OCI-M2 (cell line): ENCODE measurements around the gene MUCL3.
"Not testable (repeated sequence)": the region's sequence is repeated elsewhere in the genome, so short reads cannot be mapped to it uniquely, and the experiment has no call there.

Source experiments
- DNase-seq: peaks from one replicate; lab custom pipeline; 2025; ENCODE audit not compliant: unreplicated experiment; lab: John Stamatoyannopoulos, UW

The MUCL3 gene

GRCh38 chr6:30979141-30979540, 38.4 kb downstream of the MUCL3 start:
- no peak for DNase-seq

GRCh38 chr6:30979690-30980089, 38.9 kb downstream of the MUCL3 start:
- no peak for DNase-seq

DNA sequence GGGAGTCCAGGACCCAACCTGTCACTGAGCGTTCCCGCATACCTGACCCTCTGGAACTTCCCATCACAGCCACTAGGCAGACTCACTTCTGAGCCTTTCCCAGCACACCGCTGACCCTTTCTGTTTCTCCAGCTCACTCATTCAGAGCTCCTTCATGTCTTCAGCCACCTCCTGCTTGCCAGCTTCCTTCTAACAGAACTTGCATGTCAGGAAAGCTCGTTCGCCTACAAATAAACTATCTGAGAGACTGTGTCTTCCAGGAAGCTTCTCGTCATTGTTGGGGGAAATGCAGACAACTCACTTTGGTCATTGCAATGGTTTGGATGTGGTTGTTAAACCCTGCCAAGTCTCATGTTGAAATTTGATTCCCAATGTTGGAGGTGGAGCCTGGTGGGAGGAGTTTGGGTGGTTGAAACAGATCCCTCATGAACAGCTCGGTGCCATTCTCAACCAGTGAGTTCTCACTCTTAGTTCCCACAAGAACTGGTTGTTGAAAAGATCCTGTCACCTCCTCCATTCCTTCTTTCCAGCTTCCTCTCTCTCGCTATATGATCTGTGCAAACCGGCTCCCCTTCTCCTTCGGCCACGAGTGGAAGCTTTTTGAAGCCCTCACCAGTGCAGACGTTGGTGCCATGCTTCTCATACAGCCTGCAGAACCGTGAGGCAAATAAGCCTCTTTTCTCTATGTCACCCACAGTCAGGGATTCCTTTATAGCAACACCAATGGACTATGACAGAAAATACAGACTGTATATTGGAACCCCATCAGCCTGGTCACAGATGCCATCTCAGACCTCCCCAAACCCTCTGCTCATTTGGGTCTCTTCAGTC, 41.4 kb downstream of the MUCL3 start:
- DNase-seq = no peak

DNA sequence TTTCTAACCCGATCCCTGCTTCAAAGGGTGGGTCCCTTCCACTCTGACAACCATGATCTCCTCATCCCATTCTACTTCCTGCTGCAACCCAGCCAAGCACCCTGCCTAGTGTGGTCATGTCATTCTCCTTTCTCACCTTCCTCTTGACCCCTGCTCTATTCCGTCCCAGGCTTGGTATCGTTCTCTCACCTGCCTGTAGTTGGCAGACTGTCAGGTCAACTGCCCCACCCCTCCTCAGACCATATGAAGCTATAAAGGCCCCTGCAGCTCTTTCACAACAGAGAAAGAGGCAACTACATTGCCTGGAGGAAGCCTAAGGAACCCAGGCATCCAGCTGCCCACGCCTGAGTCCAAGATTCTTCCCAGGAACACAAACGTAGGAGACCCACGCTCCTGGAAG, 42.7 kb downstream of the MUCL3 start, which contains the start of gene MUC21:
MUC21 (plus strand) TSS at position 280 of the 400 bp plus-strand sequence. CDS start 241 bp downstream, outside the sequence.
- DNase-seq = no peak

DNA sequence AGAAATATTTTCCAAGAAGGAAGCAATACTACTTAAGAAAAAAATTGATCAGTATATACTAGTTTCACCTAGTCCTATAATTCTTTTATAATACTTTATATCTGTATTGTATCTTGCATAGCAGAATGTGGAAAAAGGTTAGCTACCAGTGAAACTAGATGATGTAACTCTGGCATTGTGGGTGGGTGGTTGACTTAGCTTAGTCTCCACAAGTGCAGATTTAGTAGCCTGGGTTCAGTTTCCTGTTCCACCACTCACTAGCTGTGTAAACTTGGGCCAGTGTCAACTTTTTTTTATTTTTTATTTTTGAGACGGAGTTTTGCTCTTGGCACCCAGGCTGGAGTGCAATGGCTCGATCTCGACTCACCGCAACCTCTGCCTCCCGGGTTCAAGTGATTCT, 44.7 kb downstream of the MUCL3 start:
- no peak for DNase-seq

DNA sequence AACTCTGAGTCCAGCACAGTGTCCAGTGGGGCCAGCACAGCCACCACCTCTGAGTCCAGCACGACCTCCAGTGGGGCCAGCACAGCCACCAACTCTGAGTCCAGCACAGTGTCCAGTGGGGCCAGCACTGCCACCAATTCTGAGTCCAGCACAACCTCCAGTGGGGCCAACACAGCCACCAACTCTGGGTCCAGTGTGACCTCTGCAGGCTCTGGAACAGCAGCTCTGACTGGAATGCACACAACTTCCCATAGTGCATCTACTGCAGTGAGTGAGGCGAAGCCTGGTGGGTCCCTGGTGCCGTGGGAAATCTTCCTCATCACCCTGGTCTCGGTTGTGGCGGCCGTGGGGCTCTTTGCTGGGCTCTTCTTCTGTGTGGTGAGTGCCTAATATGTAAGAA, 46.5 kb downstream of the MUCL3 start:
- no peak for DNase-seq

GRCh38 chr6:30988209-30988825, 47.5 kb downstream of the MUCL3 start:
- no peak for DNase-seq

- no peak for DNase-seq
Observed at GRCh38 chr6:30990422-30991086, 49.8 kb downstream of the MUCL3 start.

GRCh38 chr6:30991891-30992290, 51.1 kb downstream of the MUCL3 start:
- no peak for DNase-seq

DNA sequence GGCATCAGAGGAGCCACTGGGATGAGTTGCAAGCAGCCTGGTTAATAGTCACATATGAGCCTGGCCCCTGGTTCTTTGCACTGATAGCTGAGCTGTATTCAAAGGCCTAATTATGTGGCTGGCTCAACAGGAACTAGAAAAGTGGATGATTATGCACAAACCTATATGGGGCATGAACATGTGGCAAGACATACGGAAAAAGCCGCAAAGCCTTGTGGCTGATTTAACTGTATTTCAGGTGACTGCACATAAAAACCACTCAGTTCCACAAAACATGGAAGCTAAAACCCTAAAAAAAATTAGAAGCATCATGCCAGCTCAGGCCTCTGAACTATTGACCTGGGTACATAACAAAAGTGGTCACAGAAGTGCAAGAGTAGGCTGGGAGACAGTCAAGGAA, 56.5 kb downstream of the MUCL3 start:
- no peak for DNase-seq

- no peak for DNase-seq
Observed at GRCh38 chr6:30998785-30999184, 58.0 kb downstream of the MUCL3 start.

DNA sequence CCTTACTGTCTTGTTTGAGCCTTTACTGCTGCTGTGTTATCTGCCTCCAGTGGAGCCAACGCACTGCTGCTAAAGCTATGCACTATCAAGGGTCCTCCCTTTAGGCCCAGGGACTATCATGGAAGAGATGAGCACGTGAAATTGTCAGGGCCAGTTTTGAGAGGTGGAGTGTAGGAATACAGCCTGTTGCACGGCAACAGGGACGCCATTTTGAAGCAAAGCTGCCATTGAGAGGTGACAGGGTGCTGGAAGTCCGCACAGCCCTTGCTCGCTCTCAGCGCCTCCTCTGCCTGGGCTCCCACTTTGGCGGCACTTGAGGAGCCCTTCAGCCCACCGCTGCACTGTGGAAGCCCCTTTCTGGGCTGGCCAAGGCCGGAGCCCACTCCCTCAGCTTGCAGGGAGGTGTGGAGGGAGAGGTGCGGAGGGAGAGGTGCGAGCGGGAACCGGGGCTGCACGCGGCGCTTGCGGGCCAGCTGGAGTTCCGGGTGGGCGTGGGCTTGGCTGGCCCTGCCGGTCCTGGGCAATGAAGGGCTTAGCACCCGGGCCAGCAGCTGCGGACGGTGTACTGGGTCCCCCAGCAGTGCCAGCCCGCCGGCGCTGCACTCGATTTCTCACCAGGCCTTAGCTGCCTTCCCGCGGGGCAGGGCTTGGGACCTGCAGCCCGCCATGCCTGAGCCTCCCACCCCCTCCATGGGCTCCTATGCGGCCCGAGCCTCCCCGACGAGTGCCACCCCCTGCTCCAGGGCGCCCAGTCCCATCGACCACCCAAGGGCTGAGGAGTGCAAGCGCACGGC, 59.5 kb downstream of the MUCL3 start:
- DNase-seq = not testable (repeated sequence)

DNA sequence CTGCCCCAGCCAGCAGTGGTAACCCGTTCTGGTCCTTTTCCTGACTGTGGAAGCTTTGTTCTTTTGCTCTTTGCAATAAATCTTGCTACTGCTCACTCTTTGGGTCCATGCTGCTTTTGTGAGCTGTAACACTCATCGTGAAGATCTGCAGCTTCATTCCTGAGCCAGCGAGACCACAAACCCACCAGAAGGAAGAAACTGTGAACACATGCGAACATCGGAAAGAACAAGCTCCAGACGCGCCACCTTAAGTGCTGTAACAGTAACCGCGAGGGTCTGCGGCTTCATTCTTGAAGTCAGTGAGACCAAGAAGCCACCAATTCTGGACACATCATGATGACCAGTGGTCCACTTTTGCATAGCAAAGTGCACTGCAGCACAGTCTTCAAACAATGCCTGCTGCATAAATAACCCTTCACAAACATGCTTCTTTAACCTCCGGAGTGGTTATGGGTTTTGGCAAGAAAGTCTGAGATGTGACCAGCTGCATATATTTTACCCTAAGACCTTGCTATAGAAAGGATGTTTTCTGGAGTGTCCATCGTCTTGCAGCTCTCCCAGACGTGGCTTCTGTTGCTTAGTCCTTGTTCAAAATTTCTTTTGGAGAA, 60.6 kb downstream of the MUCL3 start:
- no peak for DNase-seq

DNA sequence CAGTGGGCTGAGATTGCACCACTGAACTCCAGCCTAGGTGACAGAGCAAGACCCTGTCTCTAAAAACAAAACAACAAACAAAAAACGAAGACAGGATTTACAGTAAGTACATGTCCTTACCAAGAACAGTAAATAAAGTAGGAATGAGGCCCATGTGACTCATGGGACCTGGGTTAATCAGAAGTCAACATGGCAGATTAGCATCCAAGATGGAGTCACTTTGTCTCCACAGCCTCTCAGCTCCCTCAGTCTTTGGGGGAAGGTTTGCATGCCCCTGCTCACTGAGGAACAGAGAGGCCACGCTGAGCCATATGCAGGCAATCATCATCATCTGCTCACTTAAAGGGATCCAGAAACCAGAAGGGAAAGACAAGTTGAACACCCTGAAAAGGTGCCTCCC, 61.7 kb downstream of the MUCL3 start:
- DNase-seq = no peak
